CD1c-positive myeloid dendritic cell (primary cell): Measurements from ENCODE around the gene IGF1.

Source experiments
- DNase-seq: peaks from one replicate; pipeline ENCODE4 v3.0.0-alpha.2; 2016; ENCODE audit errors: extremely low spot score

Gene IGF1

DNA sequence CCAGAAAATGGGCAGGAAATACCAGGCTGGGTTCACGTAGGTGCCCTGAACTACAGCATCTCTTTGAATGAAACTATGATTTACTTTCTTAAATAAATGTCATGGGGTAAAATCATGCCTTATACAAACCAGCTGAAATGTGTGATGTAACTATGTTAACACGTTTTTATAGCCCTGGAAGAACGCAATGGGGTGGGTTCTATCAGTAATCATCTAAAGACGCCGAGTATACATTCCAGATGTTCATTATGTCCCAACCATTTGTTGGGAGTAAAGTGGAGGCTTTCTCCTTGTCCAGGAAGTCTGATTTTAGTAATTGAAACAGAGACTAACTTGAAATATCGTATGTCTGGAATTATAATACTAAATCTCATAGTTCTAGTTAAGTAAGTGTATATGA is 16.2 kb upstream of the IGF1 start:
- no peak for DNase-seq

DNA sequence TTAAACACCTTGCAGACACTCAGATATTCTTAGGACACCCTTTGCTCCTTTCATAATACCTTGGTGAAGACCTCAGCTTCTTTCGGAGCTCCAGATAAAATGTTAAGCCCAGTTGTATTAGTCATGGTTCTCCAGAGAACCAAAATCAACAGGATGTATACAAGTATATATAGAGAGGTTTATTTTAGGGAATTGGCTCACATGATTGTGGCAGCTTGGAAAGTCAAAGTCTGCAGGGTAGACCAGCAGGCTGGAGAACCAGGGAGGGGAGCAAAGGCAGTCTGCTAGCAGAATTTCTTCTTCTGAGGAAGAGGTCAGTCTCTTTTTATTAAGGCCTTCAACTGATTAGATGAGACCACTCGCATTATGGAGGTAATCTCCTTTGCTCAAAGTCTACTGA is 6.9 kb upstream of the IGF1 start:
- no peak for DNase-seq

DNA sequence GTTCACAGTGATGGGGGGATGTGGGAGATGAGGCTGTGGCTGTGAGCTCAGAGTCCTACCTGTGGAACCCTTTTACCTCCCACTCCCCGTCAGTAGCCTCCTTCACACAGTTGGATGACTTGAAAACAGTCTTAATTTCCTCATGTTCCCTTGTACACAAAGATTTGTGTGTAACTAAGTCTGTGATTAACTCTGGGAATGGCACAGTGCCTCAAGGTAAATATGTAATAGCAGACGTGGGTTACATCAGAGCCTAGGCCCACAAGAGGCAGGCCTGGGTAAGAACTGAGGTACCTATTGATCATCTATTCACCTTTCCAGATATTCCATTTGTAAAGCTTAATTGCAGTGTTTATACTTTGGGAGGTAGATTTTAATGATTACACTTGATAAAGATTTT is 5.8 kb upstream of the IGF1 start:
- DNase-seq, result no peak

GRCh38 chr12:102484428-102484958 is 4.1 kb upstream of the IGF1 start:
- peak; percentile 70 for DNase-seq

DNA sequence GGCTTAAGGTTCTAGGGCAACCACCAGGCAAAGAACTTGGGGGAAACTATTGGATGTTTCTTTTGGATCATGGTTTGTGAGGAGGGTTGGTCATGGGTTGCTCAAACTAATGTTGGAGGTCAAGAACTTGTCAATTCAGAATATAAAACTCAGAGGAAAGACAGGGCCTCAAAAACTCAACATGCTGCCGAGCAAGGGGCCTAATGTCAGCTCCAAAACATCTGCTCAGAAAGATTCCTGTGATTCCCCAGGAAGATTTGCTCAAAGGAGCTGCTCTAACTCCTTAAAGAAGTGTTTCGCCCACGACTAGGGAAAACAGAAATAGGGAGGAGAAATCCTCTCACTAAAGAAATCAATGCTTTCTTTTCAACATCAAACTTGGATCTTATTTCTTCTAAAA is 3.7 kb upstream of the IGF1 start:
- no peak for DNase-seq

- no peak for DNase-seq
Measured at GRCh38 chr12:102483466-102483865, 3.1 kb upstream of the IGF1 start.

DNA sequence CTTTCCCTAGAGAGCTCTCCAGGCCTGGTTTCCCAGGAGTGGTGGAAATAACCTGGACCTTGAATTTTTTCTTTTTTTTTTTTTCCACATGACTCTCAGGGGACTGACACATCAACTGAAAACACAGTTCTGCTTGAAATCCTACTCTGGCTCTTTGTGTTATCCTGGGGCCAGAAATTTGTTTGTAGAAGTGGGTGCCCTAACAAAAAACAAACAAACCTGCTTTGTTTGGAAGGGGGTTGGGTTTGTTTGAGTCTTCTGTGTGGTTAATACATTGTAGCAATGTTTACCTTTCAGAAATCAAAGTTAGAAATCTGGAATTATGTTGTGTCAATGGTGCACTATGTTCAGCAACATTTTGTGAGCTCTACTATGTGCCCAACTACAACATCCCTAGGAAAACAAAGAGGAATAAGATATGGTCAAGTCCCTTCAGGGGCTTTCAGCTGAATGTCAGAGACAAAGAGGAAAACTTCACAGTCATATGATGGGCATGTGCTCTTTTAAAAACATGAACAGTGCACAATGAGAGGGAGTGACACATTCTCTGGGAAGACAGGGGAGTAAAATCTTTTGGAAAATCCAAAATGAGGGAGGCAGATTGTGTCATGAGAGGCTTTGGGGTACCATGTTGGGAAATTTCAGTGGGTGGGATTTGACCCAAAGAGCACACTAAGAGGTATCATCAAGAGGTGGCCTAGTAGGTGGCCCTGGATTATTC is 1.5 kb upstream of the IGF1 start:
- no peak for DNase-seq

GRCh38 chr12:102479939-102480338 is 424 bp downstream of the IGF1 start:
- DNase-seq, result no peak

- DNase-seq, result no peak
Measured at GRCh38 chr12:102479099-102479885, 1.1 kb downstream of the IGF1 start.

GRCh38 chr12:102478405-102479098 is 1.8 kb downstream of the IGF1 start:
- DNase-seq, result peak; percentile 11

DNA sequence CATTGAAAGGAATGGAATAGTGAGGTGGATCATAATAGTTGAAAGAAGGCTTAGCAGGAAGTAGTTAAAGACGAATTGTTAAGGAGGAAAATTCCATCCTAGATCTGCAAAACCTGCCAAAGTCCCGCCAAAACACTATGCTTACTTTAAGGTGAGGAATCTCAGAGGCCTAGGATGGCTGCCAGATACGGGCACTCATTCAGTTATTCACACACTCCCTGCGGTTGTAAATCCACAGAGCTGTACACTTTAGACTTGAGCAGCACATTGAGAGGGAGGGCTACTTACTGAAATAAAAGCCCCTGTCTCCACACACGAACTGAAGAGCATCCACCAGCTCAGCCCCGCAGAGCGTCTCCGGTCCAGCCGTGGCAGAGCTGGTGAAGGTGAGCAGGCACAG is 5.0 kb downstream of the IGF1 start:
- DNase-seq, result no peak

DNA sequence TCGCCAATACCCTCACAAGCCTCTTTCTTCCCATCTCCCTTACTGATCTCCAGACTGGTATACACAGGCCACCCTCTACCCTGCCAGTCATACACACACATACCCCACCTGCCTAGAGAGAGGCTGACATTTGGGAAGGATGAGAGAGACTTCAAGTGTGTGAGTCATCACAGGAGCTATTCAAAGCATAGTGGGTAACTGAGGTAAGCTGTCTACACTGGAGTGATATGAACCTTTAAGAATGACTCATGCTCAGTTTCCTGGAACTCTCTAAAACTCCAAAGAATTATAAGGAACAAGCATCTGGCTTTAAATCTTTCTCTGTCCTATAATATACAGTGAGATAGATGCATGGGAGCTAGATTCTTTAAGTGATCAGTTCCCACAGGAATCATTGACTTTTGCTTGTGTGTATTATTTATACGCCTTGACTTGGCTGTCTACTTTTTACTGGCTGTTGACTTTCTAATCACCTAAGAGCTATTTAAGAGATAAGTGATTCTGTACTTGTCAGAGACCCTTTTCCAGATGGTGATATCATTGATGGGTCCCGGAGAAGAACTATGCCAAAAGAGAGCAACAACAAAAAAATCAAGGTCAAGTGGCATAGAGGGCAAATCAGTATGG is 5.8 kb downstream of the IGF1 start:
- DNase-seq, result no peak

- DNase-seq, result no peak
Measured at GRCh38 chr12:102472496-102472895, 7.9 kb downstream of the IGF1 start.

GRCh38 chr12:102471556-102471955 is 8.8 kb downstream of the IGF1 start:
- DNase-seq, result no peak

- no peak for DNase-seq
Measured at GRCh38 chr12:102470945-102471344, 9.4 kb downstream of the IGF1 start.

- DNase-seq, result no peak
Measured at GRCh38 chr12:102468261-102468915, 12.0 kb downstream of the IGF1 start.

- no peak for DNase-seq
Measured at GRCh38 chr12:102465762-102466560, 14.4 kb downstream of the IGF1 start.

DNA sequence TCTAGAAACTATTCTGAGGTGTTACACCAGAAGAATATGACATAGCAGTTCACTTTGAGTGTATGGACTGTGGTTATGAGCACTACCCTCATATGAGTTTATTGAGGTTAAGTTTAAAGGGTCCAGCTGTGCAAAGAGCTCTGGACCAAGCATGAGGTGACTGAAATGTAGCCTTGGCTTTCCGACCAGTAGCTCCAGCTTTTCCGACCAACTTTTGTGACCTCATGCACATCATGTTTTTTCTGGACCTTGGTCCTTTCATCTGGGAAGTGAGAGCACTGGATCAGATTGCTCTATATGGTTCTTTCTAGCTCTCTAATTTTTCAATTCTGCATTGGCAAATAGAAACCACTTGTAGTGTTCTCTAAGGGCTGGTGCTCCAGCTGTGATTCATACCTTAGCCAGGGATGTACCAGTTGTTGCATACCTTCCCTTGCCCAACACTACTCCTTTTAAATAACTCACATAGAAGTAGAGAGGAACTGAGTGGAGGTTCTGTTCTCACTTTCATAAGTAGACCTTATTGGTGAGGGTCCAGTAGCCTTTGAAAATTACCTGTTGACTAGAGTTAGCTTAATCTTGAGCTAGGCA is 16.6 kb downstream of the IGF1 start:
- no peak for DNase-seq

- no peak for DNase-seq
Measured at GRCh38 chr12:102462795-102463465, 17.4 kb downstream of the IGF1 start.

DNA sequence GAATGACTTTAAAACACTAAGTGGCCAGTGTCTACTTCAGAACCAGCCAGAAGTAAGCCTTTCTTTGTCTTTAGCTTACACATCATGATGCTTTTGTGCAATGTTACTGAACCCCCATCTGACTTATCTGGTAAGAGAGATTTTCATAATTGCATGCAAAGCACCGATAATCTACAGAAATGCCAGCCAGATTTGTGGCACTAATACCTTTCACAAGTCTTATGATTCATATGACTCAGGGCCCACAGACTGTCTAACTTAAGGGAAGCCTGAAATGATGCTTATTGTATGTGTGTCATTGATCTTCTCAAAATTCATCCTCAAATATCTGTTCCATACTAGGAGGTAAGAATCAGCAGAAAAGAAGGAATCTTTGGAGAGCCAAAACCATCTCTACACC is 18.0 kb downstream of the IGF1 start:
- no peak for DNase-seq
